Activated gamma-delta T cell (primary cell): ENCODE results near the gene GREM2.

Source experiments
- DNase-seq: peaks from one replicate; lab custom pipeline; 2025; lab: John Stamatoyannopoulos, UW

GREM2 gene

GRCh38 chr1:240610636-240611035 lies 1.3 kb downstream of the GREM2 start:
- no peak for DNase-seq

- no peak for DNase-seq
Observed at GRCh38 chr1:240609527-240610060, 2.4 kb downstream of the GREM2 start.

- DNase-seq, result no peak
Observed at GRCh38 chr1:240608707-240609106, 3.2 kb downstream of the GREM2 start.

GRCh38 chr1:240607006-240607405 lies 4.9 kb downstream of the GREM2 start:
- DNase-seq, result no peak

- DNase-seq, result no peak
Observed at GRCh38 chr1:240602189-240602588, 9.8 kb downstream of the GREM2 start.

GRCh38 chr1:240599830-240600229 lies 12.1 kb downstream of the GREM2 start:
- DNase-seq, result no peak

GRCh38 chr1:240599299-240599698 lies 12.7 kb downstream of the GREM2 start:
- no peak for DNase-seq

GRCh38 chr1:240598216-240599001 lies 13.5 kb downstream of the GREM2 start:
- DNase-seq, result no peak

- DNase-seq, result no peak
Observed at GRCh38 chr1:240597153-240597745, 14.7 kb downstream of the GREM2 start.

GRCh38 chr1:240595476-240595875 lies 16.5 kb downstream of the GREM2 start:
- no peak for DNase-seq

- DNase-seq, result no peak
Observed at GRCh38 chr1:240591564-240591963, 20.4 kb downstream of the GREM2 start.

- DNase-seq, result no peak
Observed at GRCh38 chr1:240591078-240591477, 20.9 kb downstream of the GREM2 start.

- no peak for DNase-seq
Observed at GRCh38 chr1:240589585-240590110, 22.3 kb downstream of the GREM2 start.

- no peak for DNase-seq
Observed at GRCh38 chr1:240586006-240586405, 25.9 kb downstream of the GREM2 start.

GRCh38 chr1:240582953-240583352 lies 29.0 kb downstream of the GREM2 start:
- DNase-seq, result no peak

GRCh38 chr1:240579511-240579910 lies 32.4 kb downstream of the GREM2 start:
- DNase-seq, result no peak

- no peak for DNase-seq
Observed at GRCh38 chr1:240577095-240577494, 34.9 kb downstream of the GREM2 start.

- DNase-seq, result no peak
Observed at GRCh38 chr1:240575981-240576662, 35.8 kb downstream of the GREM2 start.

- DNase-seq, result no peak
Observed at GRCh38 chr1:240572328-240572727, 39.6 kb downstream of the GREM2 start.

GRCh38 chr1:240571782-240572181 lies 40.2 kb downstream of the GREM2 start:
- DNase-seq, result no peak

GRCh38 chr1:240567066-240567465 lies 44.9 kb downstream of the GREM2 start:
- no peak for DNase-seq

- no peak for DNase-seq
Observed at GRCh38 chr1:240562779-240563178, 49.2 kb downstream of the GREM2 start.
